CD8-positive, alpha-beta memory T cell (primary cell): Measurements from ENCODE around the gene SMARCA2. TPM values are rescaled to one million over a fixed set of nuclear protein-coding genes. Genes with fewer than 3 reads are reported as not detected.

Source experiments
- CTCF ChIA-PET: fragments of 350-600 bp; sonication (Branson Sonifier 250); formaldehyde crosslinking; loops from one replicate; lab custom pipeline; 2021; ENCODE audit warnings: antibody characterized with exemption; lab: Charles Lee
- POLR2A ChIA-PET: fragments of 350-600 bp; sonication (Branson Sonifier 250); formaldehyde crosslinking; loops from one replicate; lab custom pipeline; 2021; ENCODE audit warnings: antibody characterized with exemption; lab: Charles Lee
- DNase-seq, 5 donors: peaks; one replicate each; pipeline versions ENCODE4 v3.0.0 to v3.0.0-alpha.2; 2020 to 2022; ENCODE audit warnings: mixed read lengths in 1 of 5
- H3K27ac ChIP-seq: one replicate; pipeline ENCODE4 v1.7.0; 2013; ENCODE audit warnings: low read depth, mild to moderate bottlenecking, low read length, moderate library complexity
- H3K27me3 ChIP-seq: 2 replicates; pipeline ENCODE4 v1.7.0; 2013; ENCODE audit warnings: low read length, mild to moderate bottlenecking; ENCODE audit not compliant: insufficient read depth, poor library complexity, severe bottlenecking
- H3K36me3 ChIP-seq: 2 replicates; pipeline ENCODE4 v1.7.0; 2013; ENCODE audit warnings: mild to moderate bottlenecking, low read length, moderate library complexity; ENCODE audit not compliant: insufficient read depth
- H3K4me1 ChIP-seq: 2 replicates; pipeline ENCODE4 v1.7.0; 2013; ENCODE audit warnings: mild to moderate bottlenecking, low read length, moderate library complexity; ENCODE audit not compliant: insufficient read depth
- H3K4me3 ChIP-seq: 2 replicates; pipeline ENCODE4 v1.7.0; 2013; ENCODE audit warnings: mild to moderate bottlenecking, low read length
- H3K9me3 ChIP-seq: 2 replicates; pipeline ENCODE4 v1.7.0; 2013; ENCODE audit warnings: mild to moderate bottlenecking, low read length
- H3K27ac Mint-ChIP-seq, 8 donors: one replicate each; pipeline ENCODE4 v1.8.0; 2020 to 2021; ENCODE audit warnings: mixed read lengths in 8 of 8, mild to moderate bottlenecking in 6 of 8, inconsistent platforms in 3 of 8, moderate library complexity in 3 of 8
- H3K27me3 Mint-ChIP-seq, 2 donors: one replicate each; pipeline ENCODE4 v1.8.0; 2020 to 2021; ENCODE audit warnings: mixed read lengths in 2 of 2, mild to moderate bottlenecking in 1 of 2, moderate library complexity in 1 of 2
- H3K36me3 Mint-ChIP-seq, 3 donors: one replicate each; pipeline ENCODE4 v1.8.0; 2020 to 2021; ENCODE audit warnings: mixed read lengths in 3 of 3, inconsistent platforms in 1 of 3, mild to moderate bottlenecking in 1 of 3
- H3K4me1 Mint-ChIP-seq, 3 donors: one replicate each; pipeline ENCODE4 v1.8.0; 2020 to 2021; ENCODE audit warnings: mixed read lengths in 3 of 3, inconsistent platforms in 1 of 3, mild to moderate bottlenecking in 1 of 3
- H3K4me3 Mint-ChIP-seq, 7 donors: one replicate each; pipeline ENCODE4 v1.8.0; 2020 to 2021; ENCODE audit warnings: mixed read lengths in 7 of 7, mild to moderate bottlenecking in 6 of 7, moderate library complexity in 4 of 7, inconsistent platforms in 2 of 7
- H3K9me3 Mint-ChIP-seq, 5 donors: one replicate each; pipeline ENCODE4 v1.8.0; 2020 to 2022; ENCODE audit warnings: mixed read lengths in 5 of 5, mild to moderate bottlenecking in 3 of 5, moderate library complexity in 2 of 5, inconsistent platforms in 1 of 5
- polyA plus RNA-seq: library from polyadenylated mRNA; unstranded; fragments of 300-500 nt; fragmentation: Illumina TruSeq; gene quantifications from one replicate; pipeline ENCODE4 v1.2.3, GENCODE V29; 2021
- total RNA-seq, 2 experiments: library from RNA; stranded (reverse); gene quantifications; one replicate each; pipeline ENCODE4 v1.2.3, GENCODE V29; 2021

SMARCA2 gene
- total and polyA plus RNA-seq, 3 experiments from 2014 or later, result 56.7 to 156 (median 145) TPM

- Mint-ChIP-seq H3K27ac (no peak overlapping the region), H3K9me3 (no peaks in the 10 kb centered on the region), H3K27me3 (peaks cover 0 to 6% of the 10 kb centered on the region in 2 donors), H3K4me3 (no peak overlapping the region), H3K4me1 (no peaks in the 10 kb centered on the region), H3K36me3 (peaks cover 0 to 6% (median 0%) of the 10 kb centered on the region in 3 donors)
- no peaks in the 10 kb centered on the region for H3K27me3 ChIP-seq
- H3K9me3 ChIP-seq, result no peaks in the 10 kb centered on the region
- H3K4me3 ChIP-seq, result no peak overlapping the region
- no peak overlapping the region for H3K27ac ChIP-seq
- no peaks in the 10 kb centered on the region for H3K4me1 ChIP-seq
- POLR2A ChIA-PET, result no interaction called here
- no peaks in the 10 kb centered on the region for H3K36me3 ChIP-seq
- CTCF ChIA-PET, result no interaction called here
- DNase-seq, result no peak
Observed at GRCh38 chr9:1997646-1998045, 17.5 kb upstream of the SMARCA2 start.

- DNase-seq, result no peak
- ChIA-PET POLR2A (no interaction called here), CTCF (no interaction called here)
- Mint-ChIP-seq H3K27ac (no peak overlapping the region), H3K9me3 (no peaks in the 10 kb centered on the region), H3K4me3 (no peak overlapping the region), H3K36me3 (peaks cover 0 to 6% (median 0%) of the 10 kb centered on the region in 3 donors), H3K4me1 (no peaks in the 10 kb centered on the region), H3K27me3 (peaks cover 0 to 6% of the 10 kb centered on the region in 2 donors)
- H3K9me3 ChIP-seq, result no peaks in the 10 kb centered on the region
- H3K27ac ChIP-seq, result no peak overlapping the region
- H3K4me1 ChIP-seq, result no peaks in the 10 kb centered on the region
- H3K27me3 ChIP-seq, result no peaks in the 10 kb centered on the region
- H3K4me3 ChIP-seq, result no peak overlapping the region
- no peaks in the 10 kb centered on the region for H3K36me3 ChIP-seq
Observed at GRCh38 chr9:1998111-1998510, 17.0 kb upstream of the SMARCA2 start.

GRCh38 chr9:2000314-2000713 is 14.8 kb upstream of the SMARCA2 start:
- Histone ChIP-seq H3K27ac (no peak overlapping the region), H3K36me3 (no peaks in the 10 kb centered on the region), H3K4me1 (no peaks in the 10 kb centered on the region), H3K4me3 (no peak overlapping the region), H3K9me3 (no peaks in the 10 kb centered on the region), H3K27me3 (no peaks in the 10 kb centered on the region)
- H3K4me1 Mint-ChIP-seq, result peaks cover 0 to 7% (median 6%) of the 10 kb centered on the region in 3 donors
- no peaks in the 10 kb centered on the region for H3K9me3 Mint-ChIP-seq
- H3K27ac Mint-ChIP-seq, result no peak overlapping the region
- H3K4me3 Mint-ChIP-seq, result no peak overlapping the region
- CTCF ChIA-PET, result no interaction called here
- POLR2A ChIA-PET, result no interaction called here
- H3K27me3 Mint-ChIP-seq, result peaks cover 2 to 4% of the 10 kb centered on the region in 2 donors
- no peak for DNase-seq
- H3K36me3 Mint-ChIP-seq, result peaks cover 0 to 6% (median 0%) of the 10 kb centered on the region in 3 donors

- no peak for DNase-seq
- ChIA-PET CTCF (no interaction called here), POLR2A (interaction anchor here (0.6 kb wide), 1 partner anchor 191 kb away, joined by 13 read pairs; no protein-coding TSS in a partner anchor)
- no peak overlapping the region for H3K27ac Mint-ChIP-seq
- no peaks in the 10 kb centered on the region for H3K36me3 ChIP-seq
- H3K4me1 ChIP-seq, result no peaks in the 10 kb centered on the region
- no peak overlapping the region for H3K4me3 Mint-ChIP-seq
- peaks cover 5 to 14% of the 10 kb centered on the region in 2 donors for H3K27me3 Mint-ChIP-seq
- H3K36me3 Mint-ChIP-seq, result no peaks in the 10 kb centered on the region
- H3K4me1 Mint-ChIP-seq, result peaks cover 0 to 16% (median 14%) of the 10 kb centered on the region in 3 donors
- H3K9me3 ChIP-seq, result no peaks in the 10 kb centered on the region
- no peaks in the 10 kb centered on the region for H3K9me3 Mint-ChIP-seq
- H3K27me3 ChIP-seq, result no peaks in the 10 kb centered on the region
- H3K27ac ChIP-seq, result no peak overlapping the region
- no peak overlapping the region for H3K4me3 ChIP-seq
Observed at GRCh38 chr9:2008372-2008771, 6.8 kb upstream of the SMARCA2 start.

GRCh38 chr9:2012347-2012746 is 2.8 kb upstream of the SMARCA2 start:
- Mint-ChIP-seq H3K36me3 (peaks cover 0 to 16% (median 0%) of the 10 kb centered on the region in 3 donors), H3K27me3 (peaks cover 3 to 4% of the 10 kb centered on the region in 2 donors), H3K9me3 (peaks cover 0 to 2% (median under 1%) of the 10 kb centered on the region in 5 donors), H3K4me1 (peaks cover 3 to 19% (median 15%) of the 10 kb centered on the region in 3 donors), H3K27ac (no peak overlapping the region), H3K4me3 (peak overlapping the region in 1 of 7 donors; percentile 96)
- ChIA-PET POLR2A (no interaction called here), CTCF (interaction anchor here (1.5 kb wide), 1 partner anchor 44 kb away, joined by 7 read pairs; no protein-coding TSS in a partner anchor)
- Histone ChIP-seq H3K27me3 (no peaks in the 10 kb centered on the region), H3K4me3 (no peak overlapping the region), H3K4me1 (no peaks in the 10 kb centered on the region), H3K9me3 (no peaks in the 10 kb centered on the region), H3K36me3 (no peaks in the 10 kb centered on the region), H3K27ac (no peak overlapping the region)
- no peak for DNase-seq

- Histone ChIP-seq H3K27me3 (no peaks in the 10 kb centered on the region), H3K36me3 (no peaks in the 10 kb centered on the region), H3K4me1 (peaks cover 9% of the 10 kb centered on the region), H3K4me3 (peak overlapping the region; percentile 89), H3K9me3 (no peaks in the 10 kb centered on the region), H3K27ac (peak overlapping the region; percentile 91)
- Mint-ChIP-seq H3K4me1 (peaks cover 15 to 31% (median 25%) of the 10 kb centered on the region in 3 donors), H3K9me3 (peaks cover 0 to 3% (median 2%) of the 10 kb centered on the region in 5 donors), H3K27ac (peak overlapping the region in 7 of 8 donors; percentile 23 to 100 (median 95)), H3K36me3 (peaks cover 0 to 27% (median 0%) of the 10 kb centered on the region in 3 donors), H3K4me3 (peak overlapping the region; percentile 49 to 100 (median 99)), H3K27me3 (peaks cover 4% of the 10 kb centered on the region in 2 donors)
- POLR2A ChIA-PET, result interaction anchor here (1.4 to 4.8 kb wide), 3 partner anchors 10 to 60 kb away, joined by 4 to 44 read pairs (median 5); no protein-coding TSS in a partner anchor
- CTCF ChIA-PET, result interaction anchor here (1.7 kb wide), 1 partner anchor 40 kb away, joined by 6 read pairs; no protein-coding TSS in a partner anchor
- DNase-seq, result no peak
Observed at GRCh38 chr9:2013743-2014475, 1.2 kb upstream of the SMARCA2 start.

- Mint-ChIP-seq H3K36me3 (peaks cover 0 to 27% (median 0%) of the 10 kb centered on the region in 3 donors), H3K4me3 (peak overlapping the region; percentile 96 to 100 (median 99)), H3K9me3 (peaks cover 0 to 3% (median 2%) of the 10 kb centered on the region in 5 donors), H3K27me3 (peaks cover 4% of the 10 kb centered on the region in 2 donors), H3K27ac (peak overlapping the region; percentile 96 to 100 (median 99)), H3K4me1 (peaks cover 33 to 50% (median 43%) of the 10 kb centered on the region in 3 donors)
- H3K36me3 ChIP-seq, result no peaks in the 10 kb centered on the region
- H3K4me3 ChIP-seq, result peak overlapping the region; percentile 92
- H3K27ac ChIP-seq, result peak overlapping the region; percentile 91
- DNase-seq, result peak; percentile 42 to 74 (median 45)
- POLR2A ChIA-PET, result interaction anchor here (1.4 to 4.8 kb wide), 4 partner anchors 8 to 1510 kb away, joined by 3 to 44 read pairs (median 16); partner anchors contain the start of gene RFX3
- CTCF ChIA-PET, result interaction anchor here (1.0 to 1.7 kb wide), 4 partner anchors 25 to 62 kb away, joined by 3 to 6 read pairs (median 4); no protein-coding TSS in a partner anchor
- H3K9me3 ChIP-seq, result no peaks in the 10 kb centered on the region
- H3K4me1 ChIP-seq, result peaks cover 28% of the 10 kb centered on the region
- H3K27me3 ChIP-seq, result no peaks in the 10 kb centered on the region
Observed at GRCh38 chr9:2015581-2016407, 647 bp downstream of the SMARCA2 start.
